Erythroblast (primary cell): ENCODE measurements around the gene SLC6A17.

Experiments used
- GATA1 ChIP-seq: IDR thresholded peaks from 2 replicates; pipeline ENCODE4 v1.6.1; 2011; ENCODE audit warnings: low read depth, mild to moderate bottlenecking, control low read depth, low read length, moderate library complexity
- POLR2A ChIP-seq: IDR thresholded peaks from 2 replicates; pipeline ENCODE4 v1.6.1; 2011; ENCODE audit warnings: mild to moderate bottlenecking, low read length

GRCh38 chr1:110234691-110235090 lies 84.4 kb downstream of the SLC6A17 start:
- TF ChIP-seq POLR2A (no peak), GATA1 (no peak)
